Fibroblast of skin of abdomen (primary cell): ENCODE measurements around the gene BPIFB6.

Experiments used
- DNase-seq: peaks from one replicate; pipeline ENCODE4 v3.0.0-alpha.2; 2013

The BPIFB6 gene

GRCh38 chr20:33002087-33002808, 29.2 kb upstream of the BPIFB6 start:
- no peak for DNase-seq

- no peak for DNase-seq
Measured at GRCh38 chr20:33004141-33004751, 27.2 kb upstream of the BPIFB6 start, which contains the start of gene SUN5. Gene SUN5, minus strand, starts transcription at chr20:33004433. Its CDS starts 93 bp downstream, at chr20:33004340.

- DNase-seq = no peak
Measured at GRCh38 chr20:33005132-33005566, 26.3 kb upstream of the BPIFB6 start.

- no peak for DNase-seq
Measured at GRCh38 chr20:33005908-33006775, 25.3 kb upstream of the BPIFB6 start.

GRCh38 chr20:33006776-33007375, 24.6 kb upstream of the BPIFB6 start:
- DNase-seq = no peak

GRCh38 chr20:33007376-33008335, 23.8 kb upstream of the BPIFB6 start, which contains the start of gene BPIFB2:
Gene BPIFB2, plus strand, starts transcription at chr20:33007704. Its CDS starts 871 bp downstream, at chr20:33008575.
- no peak for DNase-seq

- no peak for DNase-seq
Measured at GRCh38 chr20:33008336-33009213, 22.9 kb upstream of the BPIFB6 start.

GRCh38 chr20:33009214-33010132, 22.0 kb upstream of the BPIFB6 start:
- DNase-seq = no peak

- DNase-seq = no peak
Measured at GRCh38 chr20:33010133-33010504, 21.3 kb upstream of the BPIFB6 start.

- DNase-seq = no peak
Measured at GRCh38 chr20:33010674-33011449, 20.6 kb upstream of the BPIFB6 start.

GRCh38 chr20:33012327-33013189, 18.9 kb upstream of the BPIFB6 start:
- DNase-seq = no peak

- no peak for DNase-seq
Measured at GRCh38 chr20:33013701-33014326, 17.6 kb upstream of the BPIFB6 start.

- DNase-seq = no peak
Measured at GRCh38 chr20:33014336-33015113, 16.9 kb upstream of the BPIFB6 start.

GRCh38 chr20:33015114-33015484, 16.3 kb upstream of the BPIFB6 start:
- no peak for DNase-seq

- DNase-seq = no peak
Measured at GRCh38 chr20:33015700-33016580, 15.5 kb upstream of the BPIFB6 start.
